NK-92 (cell line): ENCODE results near the gene CSRNP3.

ENCODE experiments used
- DNase-seq: peaks from one replicate; lab custom pipeline; 2025; ENCODE audit not compliant: unreplicated experiment; lab: John Stamatoyannopoulos, UW

The CSRNP3 gene

GRCh38 chr2:165469417-165469816 is at the start of gene CSRNP3:
Gene CSRNP3, plus strand, starts transcription at chr2:165469698. Its CDS starts 125,368 bp downstream, at chr2:165595066.
- no peak for DNase-seq

- DNase-seq, result no peak
Observed at GRCh38 chr2:165420231-165420630, 49.3 kb upstream of the CSRNP3 start.

GRCh38 chr2:165423081-165423480 is 46.4 kb upstream of the CSRNP3 start:
- no peak for DNase-seq

GRCh38 chr2:165425556-165425955 is 43.9 kb upstream of the CSRNP3 start:
- DNase-seq, result no peak

- DNase-seq, result no peak
Observed at GRCh38 chr2:165427686-165428085, 41.8 kb upstream of the CSRNP3 start.

- no peak for DNase-seq
Observed at GRCh38 chr2:165428926-165429325, 40.6 kb upstream of the CSRNP3 start.

GRCh38 chr2:165431014-165431413 is 38.5 kb upstream of the CSRNP3 start:
- DNase-seq, result no peak

GRCh38 chr2:165432234-165432966 is 37.1 kb upstream of the CSRNP3 start:
- DNase-seq, result no peak

- DNase-seq, result no peak
Observed at GRCh38 chr2:165434865-165435496, 34.5 kb upstream of the CSRNP3 start.

- no peak for DNase-seq
Observed at GRCh38 chr2:165435611-165436010, 33.9 kb upstream of the CSRNP3 start.

- no peak for DNase-seq
Observed at GRCh38 chr2:165436559-165436958, 32.9 kb upstream of the CSRNP3 start.

GRCh38 chr2:165440367-165440766 is 29.1 kb upstream of the CSRNP3 start:
- no peak for DNase-seq

GRCh38 chr2:165443511-165443910 is 26.0 kb upstream of the CSRNP3 start:
- no peak for DNase-seq

GRCh38 chr2:165448406-165448805 is 21.1 kb upstream of the CSRNP3 start:
- no peak for DNase-seq

GRCh38 chr2:165450156-165450555 is 19.3 kb upstream of the CSRNP3 start:
- DNase-seq, result no peak

- DNase-seq, result no peak
Observed at GRCh38 chr2:165452327-165452726, 17.2 kb upstream of the CSRNP3 start.

- DNase-seq, result no peak
Observed at GRCh38 chr2:165453561-165454094, 15.9 kb upstream of the CSRNP3 start.

GRCh38 chr2:165454905-165455304 is 14.6 kb upstream of the CSRNP3 start:
- DNase-seq, result no peak

GRCh38 chr2:165456027-165456426 is 13.5 kb upstream of the CSRNP3 start:
- no peak for DNase-seq

GRCh38 chr2:165462443-165462842 is 7.1 kb upstream of the CSRNP3 start:
- no peak for DNase-seq

GRCh38 chr2:165466386-165466785 is 3.1 kb upstream of the CSRNP3 start:
- no peak for DNase-seq

GRCh38 chr2:165467921-165468320 is 1.6 kb upstream of the CSRNP3 start:
- no peak for DNase-seq
